22Rv1 (cell line): Measurements from ENCODE around the gene PITPNM3.

Experiments
- ZFX ChIP-seq: fragments of 450-650 bp; IDR thresholded peaks from 2 replicates; pipeline ENCODE4 v1.6.1; 2017; ENCODE audit warnings: antibody characterized with exemption, borderline replicate concordance
- TF ChIP-seq, protein P1 (sequence below): fragments of 450-650 bp; IDR thresholded peaks from 2 replicates; pipeline ENCODE4 v1.5.1; 2017; ENCODE audit warnings: mild to moderate bottlenecking

DNA sequence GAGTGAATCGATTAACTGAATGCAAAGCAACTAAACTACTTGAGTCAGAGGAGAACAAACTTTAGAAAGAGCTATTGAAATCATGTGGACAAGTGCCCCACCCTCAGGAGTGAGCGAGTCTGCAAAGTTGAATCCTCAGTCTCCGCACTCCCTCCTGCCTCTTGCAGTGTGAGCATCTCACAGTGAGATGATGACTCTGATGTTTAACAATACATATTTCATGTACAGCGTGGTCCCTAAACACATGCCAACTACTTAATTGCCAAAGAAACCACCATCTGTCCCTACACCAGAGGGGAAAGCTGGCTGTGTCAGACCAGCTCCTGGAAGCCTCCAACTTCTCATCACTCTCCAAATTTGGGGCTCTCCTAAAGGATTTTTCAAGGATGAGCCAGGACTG, 80.9 kb downstream of the PITPNM3 start:
- TF ChIP-seq, protein P1, sequence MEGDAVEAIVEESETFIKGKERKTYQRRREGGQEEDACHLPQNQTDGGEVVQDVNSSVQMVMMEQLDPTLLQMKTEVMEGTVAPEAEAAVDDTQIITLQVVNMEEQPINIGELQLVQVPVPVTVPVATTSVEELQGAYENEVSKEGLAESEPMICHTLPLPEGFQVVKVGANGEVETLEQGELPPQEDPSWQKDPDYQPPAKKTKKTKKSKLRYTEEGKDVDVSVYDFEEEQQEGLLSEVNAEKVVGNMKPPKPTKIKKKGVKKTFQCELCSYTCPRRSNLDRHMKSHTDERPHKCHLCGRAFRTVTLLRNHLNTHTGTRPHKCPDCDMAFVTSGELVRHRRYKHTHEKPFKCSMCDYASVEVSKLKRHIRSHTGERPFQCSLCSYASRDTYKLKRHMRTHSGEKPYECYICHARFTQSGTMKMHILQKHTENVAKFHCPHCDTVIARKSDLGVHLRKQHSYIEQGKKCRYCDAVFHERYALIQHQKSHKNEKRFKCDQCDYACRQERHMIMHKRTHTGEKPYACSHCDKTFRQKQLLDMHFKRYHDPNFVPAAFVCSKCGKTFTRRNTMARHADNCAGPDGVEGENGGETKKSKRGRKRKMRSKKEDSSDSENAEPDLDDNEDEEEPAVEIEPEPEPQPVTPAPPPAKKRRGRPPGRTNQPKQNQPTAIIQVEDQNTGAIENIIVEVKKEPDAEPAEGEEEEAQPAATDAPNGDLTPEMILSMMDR = no peak
- no peak for TF ChIP-seq ZFX
